ENCODE results near the gene MAGI1. TPM values are rescaled to one million over a fixed set of nuclear protein-coding genes. Genes with fewer than 3 reads are reported as not detected.

Gene MAGI1
- total RNA-seq, 1 donor from 2014 or later: 45.8 TPM

GRCh38 chr3:65855370-65856100 is 183.2 kb downstream of the MAGI1 start:
- Histone ChIP-seq H3K4me1 (peaks cover 17% of the 10 kb centered on the region), H3K27me3 (no peaks in the 10 kb centered on the region), H3K27ac (no peak overlapping the region), H3K36me3 (no peaks in the 10 kb centered on the region), H3K9me3 (no peaks in the 10 kb centered on the region), H3K4me3 (no peak overlapping the region)
- ATAC-seq (no peak), DNase-seq (no peak)
- no peak for TF ChIP-seq CTCF (IDR thresholded peaks at IDR 0.05)
- intact Hi-C loops (cut with DNase I): no loop called here

- Histone ChIP-seq H3K9me3 (no peaks in the 10 kb centered on the region), H3K36me3 (no peaks in the 10 kb centered on the region), H3K4me3 (no peak overlapping the region), H3K27ac (no peak overlapping the region), H3K27me3 (no peaks in the 10 kb centered on the region), H3K4me1 (peaks cover 17% of the 10 kb centered on the region)
- no peak for TF ChIP-seq CTCF (IDR thresholded peaks at IDR 0.05)
- intact Hi-C loops (cut with DNase I): no loop called here
- no peak for DNase-seq
- ATAC-seq: peak; percentile 14
Observed at GRCh38 chr3:65854606-65855304, 184.0 kb downstream of the MAGI1 start.

- ATAC-seq (no peak), DNase-seq (no peak)
- intact Hi-C loops (cut with DNase I): no loop called here
- TF ChIP-seq CTCF (IDR thresholded peaks at IDR 0.05): no peak
- no peaks in the 10 kb centered on the region for H3K36me3 ChIP-seq
- H3K27ac ChIP-seq: no peak overlapping the region
- H3K4me1 ChIP-seq: peaks cover 17% of the 10 kb centered on the region
- H3K9me3 ChIP-seq: no peaks in the 10 kb centered on the region
- H3K27me3 ChIP-seq: no peaks in the 10 kb centered on the region
- H3K4me3 ChIP-seq: no peak overlapping the region
Observed at GRCh38 chr3:65851827-65852226, 186.9 kb downstream of the MAGI1 start.

GRCh38 chr3:65850261-65850660 is 188.5 kb downstream of the MAGI1 start:
- no peak overlapping the region for H3K27ac ChIP-seq
- DNase-seq: no peak
- H3K36me3 ChIP-seq: no peaks in the 10 kb centered on the region
- H3K4me1 ChIP-seq: peaks cover 7% of the 10 kb centered on the region
- no peak overlapping the region for H3K4me3 ChIP-seq
- intact Hi-C loops (cut with DNase I): no loop called here
- TF ChIP-seq CTCF (IDR thresholded peaks at IDR 0.05): no peak
- no peaks in the 10 kb centered on the region for H3K9me3 ChIP-seq
- ATAC-seq: no peak
- H3K27me3 ChIP-seq: no peaks in the 10 kb centered on the region

GRCh38 chr3:65848024-65848423 is 190.7 kb downstream of the MAGI1 start:
- no peak overlapping the region for H3K27ac ChIP-seq
- ATAC-seq (no peak), DNase-seq (no peak)
- intact Hi-C loops (cut with DNase I): no loop called here
- H3K9me3 ChIP-seq: no peaks in the 10 kb centered on the region
- H3K36me3 ChIP-seq: no peaks in the 10 kb centered on the region
- H3K4me1 ChIP-seq: no peaks in the 10 kb centered on the region
- no peaks in the 10 kb centered on the region for H3K27me3 ChIP-seq
- no peak for TF ChIP-seq CTCF (IDR thresholded peaks at IDR 0.05)
- no peak overlapping the region for H3K4me3 ChIP-seq
